PFSK-1 (cell line): ENCODE results near the gene STIM1.

Experiments used
- POLR2AphosphoS5 ChIP-seq: IDR thresholded peaks from 2 replicates; pipeline ENCODE4 v1.6.1; 2012; ENCODE audit warnings: low read depth, mild to moderate bottlenecking, control low read depth, low read length, moderate library complexity
- TAF1 ChIP-seq: IDR thresholded peaks from 2 replicates; pipeline ENCODE4 v1.6.1; 2012; ENCODE audit warnings: low read length, control low read depth, borderline replicate concordance; ENCODE audit not compliant: insufficient read depth
- TF ChIP-seq, protein P1 (sequence below), 2 experiments: IDR thresholded peaks; 2 replicates each; pipeline versions ENCODE4 v1.6.1 to v1.8.0; 2011 to 2012; ENCODE audit warnings: low read depth in 2 of 2, low read length in 2 of 2, control low read depth in 1 of 2, inconsistent platforms in 1 of 2, mild to moderate bottlenecking in 1 of 2, moderate library complexity in 1 of 2; ENCODE audit not compliant: insufficient read depth in 1 of 2

GRCh38 chr11:3890806-3891205, 35.3 kb downstream of the STIM1 start:
- TF ChIP-seq, protein P1, sequence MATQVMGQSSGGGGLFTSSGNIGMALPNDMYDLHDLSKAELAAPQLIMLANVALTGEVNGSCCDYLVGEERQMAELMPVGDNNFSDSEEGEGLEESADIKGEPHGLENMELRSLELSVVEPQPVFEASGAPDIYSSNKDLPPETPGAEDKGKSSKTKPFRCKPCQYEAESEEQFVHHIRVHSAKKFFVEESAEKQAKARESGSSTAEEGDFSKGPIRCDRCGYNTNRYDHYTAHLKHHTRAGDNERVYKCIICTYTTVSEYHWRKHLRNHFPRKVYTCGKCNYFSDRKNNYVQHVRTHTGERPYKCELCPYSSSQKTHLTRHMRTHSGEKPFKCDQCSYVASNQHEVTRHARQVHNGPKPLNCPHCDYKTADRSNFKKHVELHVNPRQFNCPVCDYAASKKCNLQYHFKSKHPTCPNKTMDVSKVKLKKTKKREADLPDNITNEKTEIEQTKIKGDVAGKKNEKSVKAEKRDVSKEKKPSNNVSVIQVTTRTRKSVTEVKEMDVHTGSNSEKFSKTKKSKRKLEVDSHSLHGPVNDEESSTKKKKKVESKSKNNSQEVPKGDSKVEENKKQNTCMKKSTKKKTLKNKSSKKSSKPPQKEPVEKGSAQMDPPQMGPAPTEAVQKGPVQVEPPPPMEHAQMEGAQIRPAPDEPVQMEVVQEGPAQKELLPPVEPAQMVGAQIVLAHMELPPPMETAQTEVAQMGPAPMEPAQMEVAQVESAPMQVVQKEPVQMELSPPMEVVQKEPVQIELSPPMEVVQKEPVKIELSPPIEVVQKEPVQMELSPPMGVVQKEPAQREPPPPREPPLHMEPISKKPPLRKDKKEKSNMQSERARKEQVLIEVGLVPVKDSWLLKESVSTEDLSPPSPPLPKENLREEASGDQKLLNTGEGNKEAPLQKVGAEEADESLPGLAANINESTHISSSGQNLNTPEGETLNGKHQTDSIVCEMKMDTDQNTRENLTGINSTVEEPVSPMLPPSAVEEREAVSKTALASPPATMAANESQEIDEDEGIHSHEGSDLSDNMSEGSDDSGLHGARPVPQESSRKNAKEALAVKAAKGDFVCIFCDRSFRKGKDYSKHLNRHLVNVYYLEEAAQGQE (IDR thresholded peaks at IDR 0.05; ENCODE audit: insufficient read depth in 1 of 2, low read depth in 2 of 2, low read length in 2 of 2) = no peak
- TF ChIP-seq POLR2AphosphoS5 (no peak), TAF1 (no peak)
